Measurements from ENCODE around the gene RAP2A.

GRCh38 chr13:97484301-97484700, 50.3 kb downstream of the RAP2A start:
- no peak for TF ChIP-seq CTCF (IDR thresholded peaks at IDR 0.05)
- TF ChIP-seq POLR2A (IDR thresholded peaks at IDR 0.05), result no peak
- no peak for TF ChIP-seq EP300 (IDR thresholded peaks at IDR 0.05)
- no peak for TF ChIP-seq POLR2AphosphoS5 (IDR thresholded peaks at IDR 0.05)

Measured in suprapubic skin (tissue), 4 donors.